ENCODE measurements around the gene GULP1. TPM values are rescaled to one million over a fixed set of nuclear protein-coding genes. Genes with fewer than 3 reads are reported as not detected.

GULP1 gene
- total RNA-seq, 1 experiment from 2014 or later, result 32.9 TPM

DNA sequence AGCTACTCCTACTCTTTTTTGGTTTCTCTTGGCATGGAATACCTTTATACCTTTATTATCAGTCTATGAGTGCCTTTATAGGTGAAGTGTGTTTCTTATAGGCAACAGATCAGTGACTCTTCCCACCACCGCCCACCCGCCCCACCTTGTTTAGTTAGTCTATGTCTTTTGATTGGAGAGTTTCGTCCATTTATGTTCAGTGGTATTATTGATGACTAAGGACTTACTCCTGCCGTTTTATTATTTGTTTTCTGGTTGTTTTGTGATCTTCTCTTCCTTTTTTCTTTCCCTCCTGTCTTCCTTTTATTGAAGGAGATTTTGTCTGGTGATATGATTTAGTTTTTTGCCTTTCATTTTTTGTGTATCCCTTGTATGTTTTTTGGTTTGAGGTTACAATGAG lies 179.5 kb downstream of the GULP1 start:
- DNase-seq (ENCODE audit: low read depth), result no peak

GRCh38 chr2:188473306-188473705 lies 181.6 kb downstream of the GULP1 start:
- DNase-seq (ENCODE audit: low read depth), result peak; percentile 29

- DNase-seq (ENCODE audit: low read depth), result peak; percentile 24
Observed at GRCh38 chr2:188474316-188474715, 182.6 kb downstream of the GULP1 start.

GRCh38 chr2:188475945-188476344 lies 184.3 kb downstream of the GULP1 start:
- DNase-seq (ENCODE audit: low read depth), result peak; percentile 88

DNA sequence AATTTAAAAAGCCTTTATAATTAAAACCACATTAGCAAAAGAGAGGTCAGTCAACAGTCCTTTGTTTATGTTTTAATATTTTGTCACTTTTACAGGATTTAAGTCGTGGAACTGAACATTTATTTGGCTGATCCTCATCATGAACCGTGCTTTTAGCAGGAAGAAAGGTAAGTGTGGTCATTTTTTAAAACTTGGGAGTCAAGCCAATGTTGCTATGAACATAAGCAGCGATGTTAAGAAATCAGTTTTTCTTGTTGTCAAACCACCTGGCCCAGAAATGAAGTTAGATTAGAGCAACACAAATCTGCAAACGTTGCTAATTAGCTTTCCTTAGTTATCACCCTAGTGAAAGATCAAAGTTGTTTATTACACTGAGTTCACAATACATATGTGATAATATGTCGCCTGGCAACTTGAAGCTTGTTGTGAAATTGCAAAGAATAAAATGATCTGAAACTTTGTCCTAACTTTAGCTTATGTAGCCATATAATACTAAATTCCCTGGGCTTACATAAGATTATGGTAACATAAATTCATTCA lies 186.0 kb downstream of the GULP1 start:
- DNase-seq (ENCODE audit: low read depth), result no peak

DNA sequence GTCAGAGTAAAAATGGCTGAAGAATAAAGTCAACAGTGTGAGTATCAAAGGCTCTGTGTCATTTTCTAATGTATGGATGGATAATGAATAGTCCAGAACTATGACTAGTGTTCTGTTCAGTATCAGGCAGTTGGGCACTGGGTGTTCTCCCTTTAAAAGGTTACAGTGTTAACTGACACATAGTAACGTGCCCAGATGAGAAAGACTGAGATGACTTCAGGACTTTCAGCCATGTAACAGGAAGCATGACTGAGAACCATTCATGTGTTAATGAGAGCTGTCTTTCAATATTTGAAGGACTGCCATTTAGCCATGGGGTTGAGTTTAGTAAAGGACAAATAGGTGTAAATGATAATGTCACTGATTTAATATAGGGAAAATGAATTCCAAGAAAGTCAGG lies 187.1 kb downstream of the GULP1 start:
- DNase-seq (ENCODE audit: low read depth), result peak; percentile 17

DNA sequence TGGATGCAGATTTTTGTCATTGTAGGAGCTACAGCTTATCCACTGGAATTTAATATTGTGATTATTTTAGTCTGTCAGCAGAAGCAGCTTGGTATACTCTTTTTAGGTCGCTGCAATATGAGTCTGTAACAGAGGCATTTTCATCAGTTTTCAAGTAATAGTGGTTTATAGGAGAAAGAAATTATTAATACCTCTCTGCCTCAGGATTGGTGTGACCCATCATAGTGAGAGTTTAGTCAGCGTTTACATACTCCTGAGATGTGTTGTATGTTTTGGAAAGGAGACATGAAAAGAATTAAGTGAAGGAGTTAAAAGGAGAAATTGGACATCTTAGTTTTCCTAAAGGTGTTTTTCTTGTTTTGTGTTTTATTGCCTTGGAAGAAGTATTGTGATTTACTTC lies 189.8 kb downstream of the GULP1 start:
- no peak for DNase-seq (ENCODE audit: low read depth)

DNA sequence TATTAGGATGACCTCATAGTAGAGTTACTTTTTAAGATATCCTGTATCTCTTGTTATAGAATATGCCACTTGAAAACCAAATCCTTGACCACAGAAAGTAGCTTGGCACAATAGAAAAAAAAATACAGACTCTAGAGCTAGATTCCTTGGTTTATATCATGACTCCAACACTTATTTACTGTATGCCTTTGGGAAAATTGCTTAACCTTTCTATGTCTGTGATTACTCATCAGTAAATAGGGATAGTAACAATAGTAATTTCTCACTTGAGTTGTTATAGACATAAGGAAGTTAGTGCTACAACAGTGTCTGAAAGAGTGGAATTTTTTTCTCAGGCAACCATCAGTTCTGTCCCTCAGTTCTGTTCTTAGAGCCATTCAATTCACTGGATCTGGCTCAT lies 193.8 kb downstream of the GULP1 start:
- peak; percentile 51 for DNase-seq (ENCODE audit: low read depth)

GRCh38 chr2:188492751-188493150 lies 201.1 kb downstream of the GULP1 start:
- no peak for DNase-seq (ENCODE audit: low read depth)

- DNase-seq (ENCODE audit: low read depth), result no peak
Observed at GRCh38 chr2:188494906-188495305, 203.2 kb downstream of the GULP1 start.

DNA sequence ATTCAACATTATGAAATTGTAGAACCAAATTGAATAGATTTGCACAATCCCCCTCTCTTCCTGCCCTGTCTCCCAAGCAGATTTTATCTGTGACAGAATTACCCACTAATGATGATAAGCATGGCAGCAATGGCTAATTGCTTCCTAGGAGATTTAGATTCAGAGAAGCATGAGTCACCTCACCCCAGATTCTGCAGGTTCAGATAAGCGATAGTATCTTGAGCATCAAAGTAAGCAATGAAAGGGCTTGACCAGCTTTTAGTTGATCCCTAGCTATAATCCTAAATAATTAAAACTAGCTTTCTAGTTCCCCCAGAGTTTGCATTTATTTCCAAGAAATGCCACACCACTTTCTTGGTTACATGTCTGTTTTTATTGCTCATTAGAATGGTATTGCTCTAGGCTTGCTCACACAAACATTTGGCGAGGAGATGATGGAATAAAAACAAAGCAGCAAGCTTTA lies 204.3 kb downstream of the GULP1 start:
- DNase-seq (ENCODE audit: low read depth), result peak; percentile 62

DNA sequence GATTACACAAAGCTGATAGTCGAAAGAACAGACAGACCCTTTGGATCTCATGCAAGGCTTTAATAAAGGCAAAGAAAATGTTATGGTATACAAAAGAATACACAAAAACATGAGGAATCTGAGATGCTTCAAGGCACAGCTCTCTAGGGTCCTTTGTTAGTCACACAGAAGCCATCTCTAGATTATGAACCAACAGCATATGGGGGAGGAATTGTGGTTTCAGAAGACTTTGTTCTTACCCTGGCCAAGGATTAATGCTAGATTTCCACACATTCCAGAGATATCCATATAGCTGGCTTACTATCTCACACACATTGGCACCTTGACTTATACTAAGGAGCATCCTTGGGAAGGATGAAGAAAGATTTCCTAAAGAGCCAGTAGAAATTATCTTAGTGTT lies 206.1 kb downstream of the GULP1 start:
- DNase-seq (ENCODE audit: low read depth), result no peak

DNA sequence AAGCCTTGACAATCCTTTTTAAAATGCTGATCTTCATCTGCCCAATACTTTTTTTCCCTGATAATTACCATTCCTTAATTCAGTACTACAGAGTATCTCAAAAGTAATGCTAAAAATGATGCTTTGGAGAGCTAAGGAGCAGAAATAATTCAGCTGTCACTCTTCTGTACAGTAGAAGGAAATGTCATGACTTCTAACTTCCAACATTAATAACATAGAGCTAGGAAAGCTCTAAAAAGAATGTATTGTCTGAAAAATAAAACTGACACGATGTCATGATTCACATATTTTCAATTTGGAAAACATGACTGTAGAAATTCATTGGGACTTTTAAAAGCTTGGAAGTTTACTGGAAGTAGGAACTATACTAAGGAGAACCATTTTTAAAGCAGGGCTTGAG lies 212.3 kb downstream of the GULP1 start:
- no peak for DNase-seq (ENCODE audit: low read depth)

GRCh38 chr2:188506843-188507242 lies 215.2 kb downstream of the GULP1 start:
- DNase-seq (ENCODE audit: low read depth), result no peak

GRCh38 chr2:188511346-188511745 lies 219.7 kb downstream of the GULP1 start:
- no peak for DNase-seq (ENCODE audit: low read depth)

DNA sequence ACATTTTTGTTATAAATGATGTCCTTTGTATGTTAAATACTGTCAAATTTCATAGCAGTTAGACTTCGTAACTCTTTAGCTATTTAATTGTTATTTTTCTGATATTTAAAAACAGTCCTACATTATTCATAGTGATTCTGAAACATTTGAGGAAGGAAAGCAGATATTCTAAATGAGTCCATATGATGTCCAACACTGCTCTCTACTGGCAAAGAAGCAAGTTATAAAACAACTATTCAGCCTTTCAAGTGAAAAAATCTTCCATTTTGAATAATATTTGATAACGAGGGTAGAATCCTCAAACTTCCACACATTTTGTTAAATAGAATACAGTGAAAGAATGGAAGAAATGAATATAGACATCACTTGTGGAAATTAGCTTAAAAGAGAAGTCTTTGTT lies 220.8 kb downstream of the GULP1 start:
- peak; percentile 71 for DNase-seq (ENCODE audit: low read depth)

DNA sequence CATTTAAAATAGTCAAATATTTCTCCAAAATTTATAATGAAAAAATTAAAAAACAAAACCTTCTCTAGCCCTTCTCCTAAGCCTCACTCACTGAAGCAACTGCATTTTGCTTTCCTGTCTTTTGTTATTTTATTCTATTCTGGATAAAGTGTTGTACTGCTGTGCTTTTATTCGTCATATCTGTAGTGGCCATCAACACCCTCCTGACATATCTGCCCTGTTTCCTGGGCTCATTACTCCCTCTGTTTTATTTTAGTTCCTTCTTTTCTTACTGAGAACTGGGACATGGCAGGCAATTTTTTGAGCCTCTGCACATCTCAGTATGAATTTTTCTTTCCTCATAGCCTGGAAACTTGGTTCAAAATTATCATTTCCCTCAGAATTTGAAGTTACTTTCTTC lies 224.2 kb downstream of the GULP1 start:
- no peak for DNase-seq (ENCODE audit: low read depth)

- DNase-seq (ENCODE audit: low read depth), result no peak
Observed at GRCh38 chr2:188517549-188518215, 226.0 kb downstream of the GULP1 start.

GRCh38 chr2:188518381-188518780 lies 226.7 kb downstream of the GULP1 start:
- DNase-seq (ENCODE audit: low read depth), result peak; percentile 36

DNA sequence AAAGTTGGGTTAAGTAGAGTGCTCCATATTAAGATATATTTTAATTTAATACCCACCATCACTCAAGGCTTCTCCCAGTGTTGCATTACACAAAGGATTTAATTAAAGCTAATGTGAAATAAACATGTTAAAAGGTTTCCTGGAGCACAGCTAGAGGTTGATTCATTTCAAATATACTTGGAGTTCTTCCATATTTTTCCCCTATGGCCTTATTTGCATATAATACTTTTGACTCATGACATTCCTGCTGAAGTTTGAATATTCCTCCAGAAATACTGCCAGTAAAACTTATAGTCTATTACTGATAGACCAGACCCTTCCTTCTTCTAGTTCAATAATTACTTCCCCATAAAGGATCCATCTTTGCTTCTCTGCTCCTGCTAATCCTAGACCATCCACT lies 227.5 kb downstream of the GULP1 start:
- peak; percentile 40 for DNase-seq (ENCODE audit: low read depth)

DNA sequence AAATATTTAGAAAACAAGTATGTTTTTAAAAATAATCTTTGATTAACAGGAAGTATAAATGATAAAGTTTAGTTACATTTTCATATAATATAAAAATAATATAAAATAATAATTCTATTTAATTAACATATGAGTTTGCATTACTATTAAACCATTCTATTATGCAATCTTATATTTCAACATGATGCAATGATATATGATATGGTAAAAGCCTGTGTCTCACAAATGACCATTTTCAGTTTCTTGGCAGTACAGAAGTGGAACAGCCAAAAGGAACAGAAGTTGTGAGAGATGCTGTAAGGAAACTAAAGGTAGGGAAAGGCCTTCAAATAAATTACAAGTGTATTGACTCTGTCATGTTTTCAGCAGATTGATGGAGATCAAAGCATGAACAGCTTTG lies 230.8 kb downstream of the GULP1 start:
- DNase-seq (ENCODE audit: low read depth), result peak; percentile 31

- DNase-seq (ENCODE audit: low read depth), result no peak
Observed at GRCh38 chr2:188523919-188524318, 232.2 kb downstream of the GULP1 start.

DNA sequence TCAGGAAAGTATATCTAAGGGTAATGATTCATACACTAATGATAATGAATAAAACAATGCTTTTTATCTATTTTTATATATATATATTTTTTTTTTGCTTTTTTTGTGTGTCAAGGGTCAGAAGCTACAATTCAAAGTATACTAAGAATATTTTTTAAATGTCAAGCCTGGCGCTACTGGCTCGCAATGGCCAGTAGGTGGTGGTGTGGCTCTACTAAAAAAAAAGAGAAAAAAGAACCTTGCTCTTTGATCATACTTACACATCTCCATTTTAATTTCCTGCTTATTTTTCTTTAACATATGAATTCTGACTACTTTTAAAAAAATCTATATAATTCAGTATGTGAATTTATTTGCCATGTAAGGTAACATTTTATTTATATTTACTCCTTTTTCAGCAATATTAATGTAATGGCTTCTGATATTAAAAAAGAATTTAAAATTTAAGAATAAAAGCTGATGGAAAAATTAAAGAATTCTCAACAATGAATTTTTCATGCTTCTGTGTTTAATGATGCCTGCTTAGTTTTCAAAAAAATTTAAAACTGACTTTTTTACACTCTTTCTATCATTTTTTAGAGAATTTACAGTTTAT lies 232.9 kb downstream of the GULP1 start:
- peak; percentile 72 for DNase-seq (ENCODE audit: low read depth)
